ENCODE data around the gene ISOC1.
A peak's percentile ranks its signal among the peaks of the same experiment; 100 is the strongest.

The ISOC1 gene

DNA sequence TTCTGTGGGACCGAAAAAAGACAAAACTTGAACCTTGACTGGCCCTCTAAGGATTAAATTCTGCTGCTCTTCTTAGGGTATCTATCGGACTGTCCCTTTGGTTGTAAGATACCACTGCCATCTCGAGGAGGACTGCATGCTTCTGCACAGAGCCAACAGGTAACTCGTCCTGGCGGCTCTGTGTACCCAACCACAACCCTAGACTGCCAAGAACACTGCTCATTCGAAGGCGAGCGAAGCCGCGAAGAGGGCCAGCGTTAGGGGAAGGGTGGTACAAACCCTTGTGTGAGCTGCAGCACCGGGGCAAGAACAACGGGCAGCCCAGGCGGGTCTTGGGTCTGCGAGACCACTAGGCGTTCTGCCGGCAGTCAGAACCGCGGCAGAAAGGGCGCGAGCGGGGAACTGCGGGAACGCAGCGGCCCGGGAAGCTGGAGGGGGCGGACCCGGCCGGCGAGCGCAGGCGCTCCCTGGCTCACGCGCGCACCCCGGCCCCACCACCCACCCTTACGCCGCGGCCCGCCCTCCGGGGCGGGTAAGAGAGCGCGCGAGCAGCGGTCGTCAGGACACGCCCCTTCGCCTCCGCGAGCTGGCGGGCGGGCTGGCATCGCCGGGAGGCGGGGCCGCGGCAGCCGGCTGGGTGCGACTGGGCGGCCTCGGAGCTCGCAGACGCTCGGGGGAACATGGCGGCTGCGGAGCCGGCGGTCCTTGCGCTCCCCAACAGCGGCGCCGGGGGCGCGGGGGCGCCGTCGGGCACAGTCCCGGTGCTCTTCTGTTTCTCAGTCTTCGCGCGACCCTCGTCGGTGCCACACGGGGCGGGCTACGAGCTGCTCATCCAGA lies at the start of gene ISOC1:
Gene ISOC1, plus strand, starts transcription at position 663 of the 837 bp plus-strand sequence. Its CDS starts 18 bp downstream, at position 681.
- DNase-seq = peak; percentile 92

DNA sequence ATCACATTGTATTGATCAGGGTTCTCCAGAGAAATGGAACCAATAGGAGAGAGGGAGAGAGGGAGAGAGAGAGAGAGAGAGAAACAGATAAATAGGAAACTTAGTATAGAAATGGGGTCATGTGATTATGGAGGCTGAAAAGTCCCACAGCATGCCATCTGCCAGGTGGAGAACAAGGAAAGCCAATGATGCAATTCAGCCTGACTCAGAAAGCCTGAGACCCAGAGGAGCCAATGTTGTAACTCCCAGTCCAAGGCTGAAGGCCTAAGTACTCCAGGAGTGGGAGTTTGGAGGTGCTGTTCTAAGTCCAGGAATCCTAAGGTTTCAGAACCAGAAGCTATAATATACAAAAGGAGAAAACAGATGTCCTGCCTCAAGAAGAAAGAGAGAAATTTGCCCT lies 48.4 kb upstream of the ISOC1 start:
- no peak for DNase-seq

DNA sequence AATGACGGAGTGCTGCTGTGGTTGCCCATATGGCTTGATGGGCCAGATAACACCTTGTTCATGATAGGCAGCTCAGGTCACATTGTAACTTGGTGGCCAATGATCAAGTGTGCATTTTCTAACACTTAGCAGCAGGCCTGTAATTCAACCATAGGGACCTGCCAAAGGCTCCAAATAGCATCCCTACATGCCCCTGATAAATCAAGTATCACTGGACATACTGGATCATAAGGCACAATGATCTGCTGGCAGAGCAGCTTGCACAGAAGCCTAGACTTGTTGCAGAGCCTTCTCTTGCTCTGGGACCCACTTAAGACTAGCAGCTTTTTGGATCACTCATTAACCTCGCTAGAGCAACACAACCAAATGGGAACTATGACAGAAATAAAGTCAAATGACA lies 46.0 kb upstream of the ISOC1 start:
- DNase-seq = no peak

DNA sequence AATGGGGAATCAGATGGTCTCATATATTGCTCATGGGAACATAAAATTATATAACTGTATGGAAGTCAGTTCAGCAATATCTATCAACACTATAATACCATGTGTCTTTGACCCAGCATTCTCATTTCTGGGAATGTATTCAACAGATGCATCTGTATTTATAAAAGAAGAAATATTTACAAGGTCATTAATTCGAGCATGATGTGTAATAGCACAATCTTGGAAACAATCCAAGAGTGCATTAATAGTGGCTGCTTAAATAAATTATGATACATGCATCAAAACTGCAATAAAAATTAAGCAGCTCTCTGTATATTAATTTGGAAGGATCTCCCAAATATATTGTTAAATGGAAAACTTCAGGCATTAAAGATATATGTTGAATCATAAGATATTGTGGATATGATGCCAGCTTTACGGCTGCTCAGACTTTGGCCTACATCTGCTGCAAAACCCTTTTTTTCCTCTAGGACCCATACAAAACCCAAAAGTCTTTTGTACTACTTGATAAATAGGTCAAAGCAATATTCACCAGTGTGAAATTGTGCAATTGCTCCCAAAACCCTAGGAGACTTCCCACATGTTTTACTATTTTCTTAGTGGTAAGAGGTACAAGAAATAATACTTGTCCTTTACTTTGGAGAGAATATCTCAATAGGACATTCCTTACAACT lies 45.3 kb upstream of the ISOC1 start:
- DNase-seq = no peak

DNA sequence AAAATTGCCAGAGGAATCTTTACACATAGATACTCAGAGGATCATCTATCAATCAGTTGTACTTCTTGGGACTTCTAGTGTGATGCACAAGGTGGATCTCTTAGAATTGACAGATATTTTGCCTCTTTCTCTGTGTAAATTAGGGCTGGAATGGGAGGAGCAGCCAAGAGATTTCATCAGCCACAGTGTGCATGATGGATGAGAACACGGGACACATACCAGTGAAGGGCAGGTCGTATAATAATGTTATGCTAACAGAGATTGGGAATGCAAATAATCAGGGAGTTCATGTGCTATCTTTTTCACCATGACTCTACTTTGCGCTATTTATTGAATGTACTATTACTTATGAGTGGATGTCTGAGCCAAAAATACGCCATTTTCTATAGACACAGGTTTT lies 43.3 kb upstream of the ISOC1 start:
- no peak for DNase-seq

DNA sequence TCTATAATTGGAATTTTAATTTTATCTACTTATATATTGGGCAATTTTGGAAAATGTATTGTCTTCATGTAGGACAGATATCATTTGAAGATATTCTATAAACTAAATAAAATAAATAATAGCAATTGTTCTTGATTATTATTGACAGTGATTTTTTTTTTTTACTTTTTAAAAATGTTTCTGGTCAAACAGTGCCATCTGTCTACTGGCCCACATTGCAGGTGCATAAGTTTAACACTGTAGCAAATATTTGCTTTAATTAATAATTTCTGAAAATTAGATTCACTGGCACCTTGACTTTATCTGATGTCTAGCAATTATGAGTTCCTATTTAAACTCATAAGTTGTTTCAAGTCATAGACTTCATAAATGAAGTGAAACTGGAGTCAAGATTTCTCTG lies 41.1 kb upstream of the ISOC1 start:
- no peak for DNase-seq

DNA sequence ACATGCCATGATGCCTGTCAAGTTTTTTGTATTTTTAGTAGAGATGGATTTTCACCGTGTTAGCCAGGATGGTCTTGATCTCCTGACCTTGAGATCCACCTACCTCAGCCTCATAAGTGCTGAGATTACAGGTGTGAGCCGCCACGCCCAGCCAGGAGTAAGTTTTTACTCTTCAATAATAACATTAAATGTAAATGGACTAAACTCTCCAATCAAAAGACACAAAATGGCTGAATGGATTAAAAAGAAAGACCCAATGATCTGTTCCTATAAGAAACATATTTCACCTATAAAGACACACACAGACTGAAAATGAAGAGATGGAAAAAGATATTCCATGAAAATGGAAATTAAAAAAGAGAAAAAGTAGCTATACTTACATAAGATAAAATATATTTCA lies 37.2 kb upstream of the ISOC1 start:
- DNase-seq = no peak

DNA sequence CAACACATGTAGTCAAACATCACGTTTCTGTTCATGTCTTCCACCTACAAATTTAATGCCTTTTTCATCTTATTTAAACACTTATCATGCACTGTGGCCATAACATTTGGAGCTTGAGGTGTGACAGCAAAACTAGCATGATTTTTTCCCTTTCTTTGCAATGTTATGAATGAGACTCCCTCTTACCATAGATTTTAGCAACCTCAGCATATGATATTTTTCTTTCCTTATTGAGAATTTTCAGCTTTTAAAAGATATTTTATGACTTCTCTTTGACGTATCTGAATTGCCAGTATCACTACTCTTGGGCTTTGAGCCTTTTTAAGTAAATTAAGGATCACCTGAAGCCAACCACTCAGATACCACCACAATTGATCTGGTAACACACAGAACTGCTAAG lies 32.7 kb upstream of the ISOC1 start:
- no peak for DNase-seq

DNA sequence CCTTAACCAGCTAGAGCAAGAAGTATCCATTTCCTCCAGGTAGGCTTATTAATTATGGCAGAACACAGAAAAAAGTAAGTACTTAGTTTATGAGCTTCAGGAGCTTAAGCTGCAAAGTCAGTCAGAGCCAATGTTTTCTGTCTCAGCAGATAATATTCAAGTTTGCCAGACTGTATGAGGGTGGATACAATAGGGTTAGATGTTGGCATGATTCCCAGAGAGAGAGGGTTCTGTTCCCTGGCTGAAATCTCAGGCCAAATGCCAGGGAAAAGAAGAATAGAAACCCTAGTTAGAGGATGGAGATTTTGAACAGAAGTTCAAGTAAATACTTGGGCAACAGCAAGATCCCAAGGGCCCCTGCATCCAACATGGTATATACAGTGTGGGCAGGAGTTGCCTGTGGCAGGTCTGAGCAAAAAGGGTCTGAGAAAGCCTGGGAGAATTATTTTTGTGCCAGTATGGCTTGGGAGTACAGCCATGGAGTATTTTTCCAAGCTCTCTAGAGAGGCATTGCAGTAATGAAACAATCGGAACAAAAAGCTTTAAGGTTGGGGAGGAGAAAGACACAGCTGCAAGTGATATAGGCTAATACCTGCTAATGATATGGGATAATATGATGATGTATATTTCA lies 31.0 kb upstream of the ISOC1 start:
- DNase-seq = no peak

DNA sequence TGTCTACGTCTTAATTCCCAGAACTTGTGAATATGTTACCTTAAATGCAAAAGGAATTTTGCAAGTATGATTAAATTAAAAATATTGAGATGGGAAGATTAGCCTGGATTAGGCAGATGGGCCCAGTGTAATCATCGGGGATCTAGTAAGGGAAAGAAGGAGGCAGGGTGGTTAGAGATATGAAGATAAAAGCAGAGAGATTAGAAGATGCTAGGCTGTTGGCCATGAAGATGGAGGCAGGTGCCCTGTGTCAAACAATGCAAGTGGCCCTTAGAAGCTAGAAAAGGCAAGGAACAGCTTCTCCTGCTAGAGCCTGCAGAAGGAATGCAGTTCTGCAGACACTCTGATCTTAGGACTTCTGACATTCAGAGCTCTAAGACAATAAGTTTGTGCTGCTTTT lies 28.8 kb upstream of the ISOC1 start:
- DNase-seq = no peak

DNA sequence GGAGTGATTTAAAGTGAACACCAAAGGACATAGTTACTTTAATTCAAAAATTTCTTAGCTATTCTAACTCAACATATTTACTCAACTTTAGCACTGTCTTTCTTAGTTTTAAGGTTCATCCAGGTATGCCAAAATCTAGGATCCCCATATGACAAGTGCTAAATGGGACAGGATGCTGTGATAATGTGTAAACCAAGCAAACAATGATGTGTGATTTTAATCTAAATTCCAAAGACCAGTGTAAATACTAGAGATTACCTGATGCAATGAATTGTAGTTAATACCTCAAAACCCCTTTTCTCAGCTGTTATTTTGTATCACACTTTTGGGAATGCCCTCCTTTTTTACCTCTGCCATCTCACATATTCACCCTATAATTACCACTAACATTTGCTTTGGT lies 26.8 kb upstream of the ISOC1 start:
- DNase-seq = no peak

DNA sequence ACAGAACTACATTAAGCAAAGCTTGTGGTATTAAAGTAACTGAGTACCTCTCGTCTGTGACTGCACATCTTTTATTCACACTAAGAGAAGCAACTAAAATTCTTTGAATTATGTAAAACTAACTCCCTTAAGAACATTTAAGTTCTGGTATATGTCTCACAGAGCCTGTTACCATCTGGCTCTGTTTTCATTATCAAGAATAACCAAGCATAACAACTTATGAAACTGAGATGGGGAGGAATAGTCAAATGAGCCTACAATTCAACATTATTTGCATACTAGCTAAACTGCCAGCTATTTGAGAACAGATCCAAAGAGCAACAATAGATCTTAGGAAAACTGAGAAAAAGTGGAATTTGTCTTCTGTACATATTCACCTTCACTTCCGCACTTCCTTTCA lies 25.3 kb upstream of the ISOC1 start:
- no peak for DNase-seq

DNA sequence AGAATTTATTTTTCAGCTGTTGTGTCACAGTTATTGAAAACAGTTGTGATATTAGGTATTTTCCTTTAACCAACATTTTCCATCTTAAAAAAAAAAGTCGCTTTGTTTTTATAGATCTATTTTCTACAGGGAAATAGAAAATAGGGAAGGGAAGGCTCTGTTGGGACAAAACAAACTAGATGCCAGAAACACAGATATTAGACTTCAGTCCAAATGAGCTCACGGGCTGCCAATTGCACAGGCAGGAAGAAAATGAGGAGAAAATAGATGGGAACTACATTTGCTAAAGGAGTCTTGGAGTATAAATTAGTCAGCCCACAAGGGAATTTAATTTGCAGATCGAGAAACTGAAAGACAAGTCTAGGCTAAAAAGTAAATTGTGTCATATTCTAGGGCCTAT lies 21.4 kb upstream of the ISOC1 start:
- DNase-seq = no peak

DNA sequence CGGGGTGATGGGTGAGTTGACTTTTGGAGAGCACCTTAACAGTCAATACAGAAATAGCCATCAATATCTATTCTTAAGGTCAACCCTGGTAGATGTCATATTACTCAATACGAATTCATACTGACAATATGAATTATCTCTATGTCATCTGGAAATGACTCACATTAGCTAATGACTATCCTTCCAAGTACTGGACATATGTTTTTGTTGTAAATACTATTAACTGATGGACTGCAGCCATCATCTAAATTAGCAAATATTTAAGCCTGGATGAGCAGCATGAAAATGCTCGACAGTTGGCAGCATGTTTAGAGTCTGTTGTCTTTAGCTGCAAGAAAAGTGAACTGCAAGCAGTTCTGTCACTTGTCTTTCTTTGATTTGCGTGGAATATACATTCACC lies 19.6 kb upstream of the ISOC1 start:
- DNase-seq = no peak

DNA sequence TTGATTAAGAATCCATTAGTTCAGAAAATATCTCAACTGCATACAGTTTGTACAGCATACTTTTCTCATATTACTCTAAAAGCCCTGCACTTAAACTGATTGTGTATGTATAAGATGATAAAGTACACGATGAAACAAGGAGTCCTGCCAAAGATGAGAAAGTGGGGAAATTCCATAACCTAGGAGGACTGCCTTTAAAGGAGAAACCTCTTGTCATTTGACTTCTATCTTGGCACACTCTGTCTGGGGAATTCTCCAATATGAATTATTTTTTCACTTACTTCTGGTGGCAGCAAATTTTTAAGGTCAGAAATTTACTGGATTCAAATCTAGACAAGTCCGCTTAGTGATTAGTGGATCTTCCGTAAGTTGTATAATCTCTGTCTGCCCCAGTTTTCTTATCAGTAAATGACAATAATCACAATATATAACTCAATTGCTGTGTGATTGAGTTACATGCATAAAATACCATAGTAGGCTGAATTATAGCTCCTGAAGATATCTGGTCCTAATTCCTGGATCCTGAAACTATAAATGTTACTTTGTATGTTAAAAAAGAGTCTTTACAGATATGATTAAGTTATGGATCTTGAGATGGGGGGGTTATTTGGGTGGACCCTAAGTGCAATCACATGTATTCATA lies 17.0 kb upstream of the ISOC1 start:
- no peak for DNase-seq

DNA sequence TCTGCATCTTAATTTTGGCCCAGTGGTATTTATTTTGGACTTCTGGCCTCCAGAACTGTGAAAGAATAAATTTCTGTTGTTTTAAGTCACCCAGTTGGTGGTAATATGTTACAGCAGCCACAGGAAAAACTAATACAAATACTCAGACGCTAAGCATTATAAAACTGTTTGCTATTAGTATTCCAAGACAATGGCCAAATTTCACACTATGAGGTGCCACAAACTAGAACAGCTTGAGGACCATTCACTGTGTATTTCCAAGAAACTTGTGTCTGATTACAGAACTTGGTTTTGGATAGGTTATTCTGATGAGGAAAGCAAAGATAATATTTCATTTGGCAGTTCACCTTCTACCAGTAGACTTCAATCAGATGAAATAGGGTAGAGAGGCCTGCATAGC lies 16.3 kb upstream of the ISOC1 start:
- no peak for DNase-seq

DNA sequence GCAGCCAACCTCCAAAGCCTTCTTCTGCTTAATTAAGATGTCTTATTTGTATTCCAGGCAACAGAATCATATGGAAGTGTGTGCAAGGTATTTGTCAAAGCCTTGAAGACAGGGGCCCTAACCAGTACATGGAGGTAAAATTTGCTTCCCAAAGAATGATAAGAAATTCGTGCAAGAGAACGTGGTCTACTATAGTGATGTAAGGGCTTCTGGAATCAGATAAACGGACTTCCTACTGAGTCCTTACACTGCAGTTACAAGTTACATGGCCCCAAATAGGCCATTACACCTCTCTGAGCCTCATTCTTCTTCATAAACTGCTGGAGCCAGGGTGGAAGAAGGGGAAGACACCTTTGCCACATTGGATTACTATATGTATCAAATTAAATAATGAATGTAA lies 15.9 kb upstream of the ISOC1 start:
- DNase-seq = no peak

DNA sequence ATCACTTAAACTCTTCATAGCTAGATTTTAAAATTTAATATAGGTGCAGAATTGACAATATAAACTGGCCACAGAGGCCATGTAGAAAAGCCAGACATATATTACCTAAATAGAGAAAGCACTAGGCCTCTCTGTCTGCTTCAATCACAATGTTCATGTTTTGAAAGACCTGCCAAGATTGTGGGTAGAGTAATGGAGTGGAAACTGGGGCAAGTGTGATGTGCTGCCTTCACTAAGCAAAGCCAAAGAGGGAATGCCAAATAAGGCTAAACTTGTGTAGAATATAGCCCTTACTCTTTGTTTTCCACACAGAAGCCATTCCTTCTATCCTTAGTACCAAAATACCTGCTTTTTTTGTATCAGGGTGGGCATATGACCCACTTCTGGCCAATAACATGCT lies 15.1 kb upstream of the ISOC1 start:
- DNase-seq = no peak

DNA sequence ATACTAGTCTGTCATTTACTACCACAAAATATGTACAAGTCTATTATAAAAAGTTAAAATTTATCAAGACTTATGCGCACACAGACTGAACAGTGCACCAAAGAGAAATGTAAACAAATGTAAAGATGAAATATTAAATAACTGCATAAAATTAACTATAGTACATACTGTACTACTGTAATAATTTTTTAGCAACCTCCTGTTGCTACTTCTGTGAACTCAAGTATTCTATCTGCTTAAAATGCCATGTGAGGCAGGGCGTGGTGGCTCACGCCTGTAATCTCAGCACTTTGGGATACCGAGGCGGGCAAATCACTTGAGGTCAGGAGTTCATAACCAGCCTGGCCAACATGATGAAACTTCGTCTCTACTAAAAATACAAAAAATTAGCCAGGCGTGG lies 13.8 kb upstream of the ISOC1 start:
- DNase-seq = no peak

DNA sequence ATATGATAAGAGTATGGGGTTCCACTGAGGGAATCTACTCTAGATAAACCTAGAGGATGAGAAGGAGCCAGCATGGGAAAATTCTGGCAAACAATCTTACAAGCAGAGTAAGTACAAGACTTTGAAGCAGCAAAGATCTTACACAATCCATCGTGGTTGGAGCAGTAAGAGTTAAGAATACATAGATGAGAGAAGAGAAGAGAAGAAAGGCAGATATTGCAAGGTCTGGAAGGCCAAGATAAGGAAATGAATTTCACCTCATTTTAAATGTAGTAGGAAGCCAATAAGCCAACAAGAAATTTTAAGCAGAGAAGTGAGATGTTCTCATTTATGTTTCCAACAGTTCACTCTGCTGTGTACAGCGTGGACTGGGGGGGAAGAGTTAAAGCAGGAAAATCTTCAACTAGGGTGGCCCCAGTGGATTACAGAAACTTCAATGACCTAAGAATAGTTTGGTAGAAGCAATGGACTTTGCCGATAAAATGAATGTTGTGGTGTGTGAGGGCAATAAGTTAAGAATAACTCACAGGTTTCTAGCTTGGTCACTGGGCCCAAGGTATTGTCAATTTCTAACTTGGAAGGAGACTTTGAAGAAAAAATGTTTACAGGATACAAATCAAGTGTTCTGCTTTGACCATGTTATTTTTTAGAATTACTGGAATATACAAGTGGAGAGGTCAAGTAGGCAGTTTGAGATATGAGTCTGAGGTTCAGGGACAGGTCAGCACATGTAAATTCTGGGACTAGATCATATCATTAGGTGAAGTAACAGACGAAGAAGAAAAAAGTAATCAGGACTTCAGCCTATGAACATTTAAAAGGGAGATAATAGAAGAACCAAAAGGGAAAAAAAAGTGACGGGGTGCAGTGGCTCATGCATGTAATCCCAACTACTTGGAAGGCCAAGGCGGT lies 12.1 kb upstream of the ISOC1 start:
- DNase-seq = no peak

DNA sequence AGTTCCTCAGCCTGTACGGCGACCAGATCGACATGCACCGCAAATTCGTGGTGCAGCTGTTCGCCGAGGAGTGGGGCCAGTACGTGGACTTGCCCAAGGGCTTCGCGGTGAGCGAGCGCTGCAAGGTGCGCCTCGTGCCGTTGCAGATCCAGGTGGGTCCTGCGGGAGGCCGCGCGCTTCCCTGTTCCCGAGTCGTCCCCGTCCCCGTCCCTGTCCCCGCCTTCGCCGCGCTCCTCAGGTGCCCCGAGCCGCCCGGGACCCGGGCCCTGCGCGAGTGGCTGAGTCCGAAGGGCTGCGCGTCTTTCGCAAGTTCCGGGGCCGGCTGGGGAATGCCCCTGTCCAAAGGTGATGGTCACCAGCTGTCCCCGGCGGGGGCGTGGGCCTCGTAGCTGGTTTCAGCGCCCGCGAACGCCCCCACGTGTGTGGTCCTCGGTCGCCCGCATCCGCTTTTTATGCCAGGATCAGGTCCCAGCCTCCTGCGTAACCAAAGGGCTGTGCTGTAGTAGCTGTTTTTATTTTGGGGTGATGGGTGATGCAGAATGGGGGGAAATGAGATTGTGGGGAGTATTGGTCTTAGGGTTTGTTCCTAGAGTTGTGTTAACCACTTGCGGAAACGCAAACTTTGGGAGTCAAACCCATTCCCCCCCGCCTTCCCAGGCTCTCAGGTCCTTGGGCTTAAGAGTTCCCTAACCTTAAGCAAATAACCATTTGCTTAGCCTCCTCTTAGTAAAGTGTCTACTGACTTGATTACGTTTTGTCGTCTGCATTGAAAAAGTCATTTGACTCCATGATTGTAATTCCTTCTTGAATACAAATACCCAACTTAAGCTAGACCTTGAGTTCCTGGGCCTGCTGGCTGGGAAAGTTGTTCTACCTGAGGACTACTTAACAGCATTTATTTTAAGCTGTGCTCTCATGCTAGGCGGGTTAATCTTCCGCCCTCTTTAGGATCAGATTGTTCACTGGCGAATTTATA lies 663 bp downstream of the ISOC1 start:
- peak; percentile 39 for DNase-seq

All from stimulated activated naive CD4-positive, alpha-beta T cell treated with Interleukin-2 at 50 U/mL for 16 hours (primary cell).